Upper lobe of left lung (tissue), 6 donors: ENCODE data around the gene CEP164. TPM values are rescaled to one million over a fixed set of nuclear protein-coding genes. Genes with fewer than 3 reads are reported as not detected.

ENCODE experiments used
- ATAC-seq, 2 donors: fragments of 200-7000 bp; cut with Tn5 transposase; one replicate each; pipeline ENCODE4 v1.9.1; 2022; ENCODE audit warnings: mild to moderate bottlenecking in 2 of 2, moderate library complexity in 2 of 2; ENCODE audit not compliant: low FRiP score in 2 of 2
- DNase-seq, 2 donors: peaks; one replicate each; pipeline ENCODE4 v3.0.0-alpha.2; 2019 to 2020
- H3K27ac ChIP-seq, 4 donors: fragments of 200-600 bp; sonication (generic); one replicate each; pipeline ENCODE4 v1.5.1; 2016 to 2019
- H3K27me3 ChIP-seq, 4 donors: fragments of 200-600 bp; sonication (generic); one replicate each; pipeline ENCODE4 v1.5.1; 2017 to 2019
- H3K36me3 ChIP-seq, 4 donors: fragments of 200-600 bp; sonication (generic); one replicate each; pipeline ENCODE4 v1.5.1; 2016 to 2019
- H3K4me1 ChIP-seq, 4 donors: fragments of 200-600 bp; sonication (generic); one replicate each; pipeline ENCODE4 v1.5.1; 2018 to 2019
- H3K4me3 ChIP-seq, 4 donors: fragments of 200-600 bp; sonication (generic); one replicate each; pipeline ENCODE4 v1.5.1; 2017 to 2019; ENCODE audit warnings: mild to moderate bottlenecking in 2 of 4, moderate library complexity in 1 of 4
- H3K9me3 ChIP-seq, 4 donors: fragments of 200-600 bp; sonication (generic); one replicate each; pipeline ENCODE4 v1.5.1; 2018 to 2019
- CTCF ChIP-seq, 6 experiments: fragments of 450-650 bp in 4 of 6; fragments of 200-600 bp in 2 of 6; sonication (generic) in 2 of 6; IDR thresholded peaks; one replicate each; pipeline ENCODE4 v1.5.1; 2016 to 2019; ENCODE audit warnings: antibody characterized with exemption in 6 of 6
- EP300 ChIP-seq, 4 donors: sonication (generic); formaldehyde crosslinking; IDR thresholded peaks; one replicate each; pipeline ENCODE4 v1.5.1; 2017; ENCODE audit warnings: antibody characterized with exemption in 4 of 4, control low read depth in 2 of 4
- POLR2A ChIP-seq, 4 donors: fragments of 450-650 bp; IDR thresholded peaks; one replicate each; pipeline ENCODE4 v1.5.1; 2016 to 2017; ENCODE audit warnings: antibody characterized with exemption in 4 of 4, mild to moderate bottlenecking in 2 of 4
- POLR2AphosphoS5 ChIP-seq, 2 donors: sonication (generic); formaldehyde crosslinking; IDR thresholded peaks; one replicate each; pipeline ENCODE4 v1.5.1; 2017; ENCODE audit warnings: antibody characterized with exemption in 2 of 2
- WGBS, 2 donors: methylation state at CpG; one replicate each; pipeline ENCODE4 v1.1.5; 2017 to 2018; 5-methylcytosine and 5-hydroxymethylcytosine counted together
- total RNA-seq, 6 donors: library from RNA; depleted of rRNA in 4 of 6; stranded (reverse); fragments of >200 nt in 4 of 6; gene quantifications; one replicate each; pipeline versions ENCODE4 v1.1.0 to v1.2.1, GENCODE V29; 2016 to 2021
- donor health status: DM: no; HTN: no; CAD: no; lungs with moderate emphysema.
- donor health status: DM: no; HTN: yes; CAD: no; lungs with severe emphysema.

Gene CEP164
- total RNA-seq, 6 donors from 2014 or later = 16.1 to 73.3 (median 27.9) TPM

GRCh38 chr11:117384045-117384444 is 56.4 kb downstream of the CEP164 start:
- no peak overlapping the region for H3K4me3 ChIP-seq
- peaks cover 13 to 91% (median 57%) of the 10 kb centered on the region in 4 donors for H3K36me3 ChIP-seq
- H3K27ac ChIP-seq = no peak overlapping the region
- no peak for DNase-seq
- 89 to 100% methylated on average over 1 of the region's 1 CpG for WGBS, 2 donors
- no peak for TF ChIP-seq POLR2A (IDR thresholded peaks at IDR 0.05)
- no peak for TF ChIP-seq EP300 (IDR thresholded peaks at IDR 0.05)
- TF ChIP-seq CTCF (IDR thresholded peaks at IDR 0.05) = no peak
- TF ChIP-seq POLR2AphosphoS5 (IDR thresholded peaks at IDR 0.05) = no peak
- no peak for ATAC-seq
- H3K4me1 ChIP-seq = peaks cover 0 to 4% (median 0%) of the 10 kb centered on the region in 4 donors
- H3K9me3 ChIP-seq = no peaks in the 10 kb centered on the region
- H3K27me3 ChIP-seq = no peaks in the 10 kb centered on the region

- no peak overlapping the region for H3K4me3 ChIP-seq
- H3K9me3 ChIP-seq = no peaks in the 10 kb centered on the region
- no peak for TF ChIP-seq POLR2A (IDR thresholded peaks at IDR 0.05)
Observed at GRCh38 chr11:117385471-117385870, 57.8 kb downstream of the CEP164 start.

GRCh38 chr11:117385906-117386305 is 58.3 kb downstream of the CEP164 start:
- H3K4me3 ChIP-seq = no peak overlapping the region
- H3K4me1 ChIP-seq = no peaks in the 10 kb centered on the region
- WGBS, 2 donors = 97 to 98% methylated on average over 9 of the region's 9 CpGs
- ATAC-seq (no peak), DNase-seq (no peak)
- no peaks in the 10 kb centered on the region for H3K27me3 ChIP-seq
- peaks cover 10 to 90% (median 53%) of the 10 kb centered on the region in 4 donors for H3K36me3 ChIP-seq
- no peak overlapping the region for H3K27ac ChIP-seq
- H3K9me3 ChIP-seq = no peaks in the 10 kb centered on the region
- TF ChIP-seq CTCF (IDR thresholded peaks at IDR 0.05) = no peak
- TF ChIP-seq POLR2A (IDR thresholded peaks at IDR 0.05) = no peak

More at GRCh38 chr11:117385471-117385870, 57.8 kb downstream of the CEP164 start:
- no peak for ATAC-seq
- Histone ChIP-seq H3K4me1 (no peaks in the 10 kb centered on the region), H3K27ac (no peak overlapping the region), H3K36me3 (peaks cover 13 to 90% (median 53%) of the 10 kb centered on the region in 4 donors), H3K27me3 (no peaks in the 10 kb centered on the region)
- DNase-seq = no peak
- 97 to 100% methylated on average over 3 of the region's 3 CpGs for WGBS, 2 donors

GRCh38 chr11:117387992-117388755 is 60.5 kb downstream of the CEP164 start:
- H3K27me3 ChIP-seq = no peaks in the 10 kb centered on the region
- WGBS, 2 donors = 83 to 89% methylated on average over 2 to 3 of the region's 3 CpGs
- H3K27ac ChIP-seq = no peak overlapping the region
- no peak overlapping the region for H3K4me3 ChIP-seq
- no peaks in the 10 kb centered on the region for H3K9me3 ChIP-seq
- H3K4me1 ChIP-seq = no peaks in the 10 kb centered on the region
- DNase-seq (no peak), ATAC-seq (no peak)
- TF ChIP-seq POLR2A (IDR thresholded peaks at IDR 0.05) (no peak), POLR2AphosphoS5 (IDR thresholded peaks at IDR 0.05) (no peak), EP300 (IDR thresholded peaks at IDR 0.05) (no peak), CTCF (IDR thresholded peaks at IDR 0.05) (no peak)
- H3K36me3 ChIP-seq = peaks cover 14 to 90% (median 59%) of the 10 kb centered on the region in 4 donors

GRCh38 chr11:117390743-117391142 is 63.1 kb downstream of the CEP164 start:
- no peak for ATAC-seq
- no peak for DNase-seq
- H3K9me3 ChIP-seq = no peaks in the 10 kb centered on the region
- WGBS, 2 donors = 95% methylated on average over 8 of the region's 8 CpGs
- H3K4me3 ChIP-seq = no peak overlapping the region
- H3K27ac ChIP-seq = no peak overlapping the region
- H3K4me1 ChIP-seq = no peaks in the 10 kb centered on the region
- no peaks in the 10 kb centered on the region for H3K27me3 ChIP-seq
- TF ChIP-seq CTCF (IDR thresholded peaks at IDR 0.05) (no peak), POLR2A (IDR thresholded peaks at IDR 0.05) (no peak), EP300 (IDR thresholded peaks at IDR 0.05) (no peak), POLR2AphosphoS5 (IDR thresholded peaks at IDR 0.05) (no peak)
- H3K36me3 ChIP-seq = peaks cover 23 to 91% (median 69%) of the 10 kb centered on the region in 4 donors
